Measurements from ENCODE around the gene KREMEN1.

Gene KREMEN1

DNA sequence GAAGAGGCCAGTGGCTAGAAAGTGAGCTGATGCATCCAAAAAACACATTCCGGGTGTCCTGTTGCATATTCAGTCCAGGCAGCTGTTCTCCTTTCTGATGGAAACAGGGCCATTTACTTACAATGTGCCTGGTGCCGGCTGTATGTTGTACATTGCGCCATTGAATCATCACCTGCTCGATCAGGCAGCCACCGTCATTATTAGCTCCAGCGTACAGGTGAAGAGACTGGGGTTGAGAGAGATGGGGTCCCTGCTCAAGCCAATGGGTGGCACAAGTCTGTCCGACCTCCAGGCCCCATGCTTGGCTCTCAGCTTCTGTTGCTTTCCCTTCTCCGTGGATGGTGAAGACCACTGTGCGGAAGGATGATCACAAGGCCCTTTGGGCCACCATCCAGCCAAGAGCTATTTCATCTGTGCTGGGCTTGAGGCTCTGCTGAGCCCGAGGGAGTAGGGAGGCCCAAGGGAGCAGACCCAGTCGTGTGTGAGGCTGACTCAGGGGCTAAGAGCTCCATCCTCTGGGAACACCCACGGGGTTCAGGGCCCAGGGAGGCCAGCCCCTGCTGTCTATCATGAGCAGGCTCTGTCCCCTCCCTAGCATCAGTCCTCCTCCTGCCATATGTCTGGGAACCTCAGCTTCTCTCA lies 112.1 kb downstream of the KREMEN1 start:
- Mint-ChIP-seq H3K4me1 (peaks cover 19% of the 10 kb centered on the region), H3K9me3 (no peaks in the 10 kb centered on the region), H3K4me3 (no peak overlapping the region), H3K36me3 (ENCODE audit: low read depth) (peaks cover 9% of the 10 kb centered on the region), H3K27me3 (ENCODE audit: low read depth) (peaks cover 3% of the 10 kb centered on the region), H3K27ac (peak overlapping the region in 2 of 3 experiments; percentile 47 to 65)
- TF ChIP-seq, protein P1, sequence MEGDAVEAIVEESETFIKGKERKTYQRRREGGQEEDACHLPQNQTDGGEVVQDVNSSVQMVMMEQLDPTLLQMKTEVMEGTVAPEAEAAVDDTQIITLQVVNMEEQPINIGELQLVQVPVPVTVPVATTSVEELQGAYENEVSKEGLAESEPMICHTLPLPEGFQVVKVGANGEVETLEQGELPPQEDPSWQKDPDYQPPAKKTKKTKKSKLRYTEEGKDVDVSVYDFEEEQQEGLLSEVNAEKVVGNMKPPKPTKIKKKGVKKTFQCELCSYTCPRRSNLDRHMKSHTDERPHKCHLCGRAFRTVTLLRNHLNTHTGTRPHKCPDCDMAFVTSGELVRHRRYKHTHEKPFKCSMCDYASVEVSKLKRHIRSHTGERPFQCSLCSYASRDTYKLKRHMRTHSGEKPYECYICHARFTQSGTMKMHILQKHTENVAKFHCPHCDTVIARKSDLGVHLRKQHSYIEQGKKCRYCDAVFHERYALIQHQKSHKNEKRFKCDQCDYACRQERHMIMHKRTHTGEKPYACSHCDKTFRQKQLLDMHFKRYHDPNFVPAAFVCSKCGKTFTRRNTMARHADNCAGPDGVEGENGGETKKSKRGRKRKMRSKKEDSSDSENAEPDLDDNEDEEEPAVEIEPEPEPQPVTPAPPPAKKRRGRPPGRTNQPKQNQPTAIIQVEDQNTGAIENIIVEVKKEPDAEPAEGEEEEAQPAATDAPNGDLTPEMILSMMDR (IDR thresholded peaks at IDR 0.05; ENCODE audit: unreplicated experiment in 3 of 3), result no peak

DNA sequence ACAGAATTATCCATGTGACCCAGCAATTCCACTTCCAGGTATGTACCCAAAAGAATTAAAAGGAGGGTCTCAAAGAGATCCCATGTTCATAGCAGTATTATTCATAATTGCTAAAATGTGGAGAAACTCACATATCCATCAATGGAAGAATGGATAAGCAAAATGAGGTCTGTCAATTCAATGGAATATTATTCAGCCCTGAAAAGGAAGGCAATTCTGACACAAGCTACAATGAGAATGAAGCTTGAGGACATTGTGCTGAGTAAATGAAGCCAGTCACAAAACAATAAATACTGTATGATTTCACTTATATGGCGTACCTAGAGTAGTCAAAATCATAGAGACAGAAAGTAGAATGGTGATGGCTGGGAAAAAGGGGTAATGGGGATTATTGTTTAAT lies 113.5 kb downstream of the KREMEN1 start:
- no peak overlapping the region for H3K4me3 Mint-ChIP-seq

DNA sequence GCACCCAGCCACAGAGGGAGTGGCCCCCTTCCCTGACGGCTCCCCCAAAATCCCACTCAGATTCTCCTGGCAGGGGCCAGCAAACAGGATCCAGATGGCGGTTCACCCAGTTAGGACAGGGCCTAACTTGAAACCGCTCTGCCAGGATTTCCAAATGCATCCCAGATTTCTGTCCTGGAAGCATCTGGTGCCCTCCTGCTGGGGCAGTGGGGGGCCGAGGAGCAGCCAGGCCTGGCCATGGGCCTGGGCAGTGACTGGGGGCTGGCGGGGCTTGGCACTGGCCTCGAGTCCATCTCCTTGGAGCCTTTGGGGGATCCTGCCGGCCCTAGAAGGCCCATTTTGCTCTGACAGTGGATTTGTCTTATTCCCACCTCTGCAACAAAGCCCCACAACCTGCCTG lies 115.0 kb downstream of the KREMEN1 start:
- TF ChIP-seq, protein P1 (IDR thresholded peaks at IDR 0.05; ENCODE audit: unreplicated experiment in 3 of 3), result no peak
- Mint-ChIP-seq H3K36me3 (ENCODE audit: low read depth) (no peaks in the 10 kb centered on the region), H3K27me3 (ENCODE audit: low read depth) (peaks cover 3% of the 10 kb centered on the region), H3K4me3 (no peak overlapping the region), H3K9me3 (no peaks in the 10 kb centered on the region), H3K4me1 (peaks cover 25% of the 10 kb centered on the region), H3K27ac (peak overlapping the region in 1 of 3 experiments; percentile 48)

More for the DNA sequence above, 113.5 kb downstream of the KREMEN1 start:
- Mint-ChIP-seq H3K36me3 (ENCODE audit: low read depth) (no peaks in the 10 kb centered on the region), H3K27ac (no peak overlapping the region), H3K27me3 (ENCODE audit: low read depth) (peaks cover 3% of the 10 kb centered on the region), H3K9me3 (no peaks in the 10 kb centered on the region), H3K4me1 (peaks cover 19% of the 10 kb centered on the region)
- TF ChIP-seq, protein P1 (IDR thresholded peaks at IDR 0.05; ENCODE audit: unreplicated experiment in 3 of 3), result no peak

DNA sequence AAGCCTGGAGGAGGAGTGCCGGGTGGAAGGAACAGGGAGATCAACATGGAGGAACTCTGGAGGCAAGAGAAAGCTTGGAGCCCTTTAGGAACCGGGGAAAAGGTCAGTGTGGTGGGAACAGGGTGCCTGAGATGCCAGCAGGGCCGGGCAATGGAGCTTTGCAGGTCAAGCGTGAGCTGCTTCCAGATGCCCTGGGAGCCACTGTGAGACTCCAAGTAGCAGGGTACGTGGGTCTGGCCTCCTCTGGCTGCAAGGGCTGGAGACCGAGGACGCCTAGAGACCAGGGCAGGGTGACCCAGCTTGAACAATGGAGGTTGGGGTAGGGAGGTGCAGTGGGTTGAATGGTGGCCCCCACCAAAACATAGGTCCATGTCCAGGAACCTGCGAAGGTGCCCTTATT lies 117.2 kb downstream of the KREMEN1 start:
- Mint-ChIP-seq H3K27ac (no peak overlapping the region), H3K4me1 (peaks cover 20% of the 10 kb centered on the region), H3K27me3 (ENCODE audit: low read depth) (peaks cover 3% of the 10 kb centered on the region), H3K4me3 (no peak overlapping the region), H3K36me3 (ENCODE audit: low read depth) (no peaks in the 10 kb centered on the region), H3K9me3 (no peaks in the 10 kb centered on the region)
- TF ChIP-seq, protein P1 (IDR thresholded peaks at IDR 0.05; ENCODE audit: unreplicated experiment in 3 of 3), result no peak

DNA sequence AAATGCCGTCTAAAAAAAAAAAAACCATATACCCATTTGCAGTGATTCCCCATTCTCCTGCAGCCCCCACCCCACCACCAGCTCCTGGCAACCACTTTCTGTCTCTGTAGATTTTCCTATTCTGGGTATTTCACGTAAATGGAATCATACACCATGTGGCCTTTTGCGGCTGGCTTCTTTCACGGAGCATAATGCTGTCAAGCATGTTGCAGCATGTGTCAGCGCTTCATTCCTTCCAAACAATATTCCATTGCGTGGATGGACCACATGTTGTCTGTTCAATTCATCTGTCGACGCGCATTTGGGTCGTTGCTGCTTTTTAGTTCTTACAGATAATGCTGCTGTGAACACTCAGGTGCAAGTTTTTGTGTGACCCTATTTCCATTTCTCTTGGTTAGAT lies 118.1 kb downstream of the KREMEN1 start:
- TF ChIP-seq, protein P1 (IDR thresholded peaks at IDR 0.05; ENCODE audit: unreplicated experiment in 3 of 3), result no peak
- Mint-ChIP-seq H3K9me3 (no peaks in the 10 kb centered on the region), H3K36me3 (ENCODE audit: low read depth) (no peaks in the 10 kb centered on the region), H3K4me1 (peaks cover 24% of the 10 kb centered on the region), H3K27ac (no peak overlapping the region), H3K4me3 (no peak overlapping the region), H3K27me3 (ENCODE audit: low read depth) (peaks cover 3% of the 10 kb centered on the region)

DNA sequence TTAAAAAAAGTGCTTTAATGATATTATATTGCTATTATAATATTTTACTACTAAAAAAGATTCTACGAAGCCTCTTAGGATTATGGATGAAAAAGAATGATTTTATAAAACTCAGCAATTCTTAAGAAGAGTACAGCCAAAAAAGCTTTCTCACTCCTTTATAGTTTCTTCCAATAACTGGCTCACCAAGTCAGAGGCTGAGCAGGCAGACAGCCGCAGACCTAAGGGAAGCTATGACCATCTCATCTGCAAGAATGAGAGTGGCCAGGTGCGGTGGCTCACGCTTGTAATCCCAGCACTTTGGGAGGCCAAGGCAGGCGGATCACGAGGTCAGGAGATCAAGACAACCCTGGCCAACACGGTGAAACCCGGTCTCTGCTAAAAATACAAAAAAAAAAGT lies 120.2 kb downstream of the KREMEN1 start:
- Mint-ChIP-seq H3K9me3 (no peaks in the 10 kb centered on the region), H3K4me1 (peaks cover 24% of the 10 kb centered on the region), H3K4me3 (no peak overlapping the region), H3K36me3 (ENCODE audit: low read depth) (no peaks in the 10 kb centered on the region), H3K27me3 (ENCODE audit: low read depth) (peaks cover 5% of the 10 kb centered on the region), H3K27ac (peak overlapping the region in 2 of 3 experiments; percentile 2 to 61)
- TF ChIP-seq, protein P1 (IDR thresholded peaks at IDR 0.05; ENCODE audit: unreplicated experiment in 3 of 3), result no peak

Data from nephron (organoid).